WTC11 (cell line): ENCODE results near the gene TFF2. TPM values are rescaled to one million over a fixed set of nuclear protein-coding genes. Genes with fewer than 3 reads are reported as not detected.

Source experiments
- ATAC-seq: fragments of 200-7000 bp; cut with Tn5 transposase; 2 replicates; pipeline ENCODE4 v1.10.0; 2021; ENCODE audit warnings: mild to moderate bottlenecking, moderate library complexity
- CTCF ChIA-PET: fragments of 300-600 bp; sonication (Branson Sonifier 250); formaldehyde crosslinking; loops from one replicate; lab custom pipeline; 2021; ENCODE audit warnings: antibody characterized with exemption; lab: Charles Lee
- POLR2A ChIA-PET: fragments of 350-600 bp; sonication (Branson Sonifier 250); formaldehyde crosslinking; loops from one replicate; lab custom pipeline; 2021; ENCODE audit warnings: antibody characterized with exemption; lab: Charles Lee
- DNase-seq: peaks from one replicate; pipeline ENCODE4 v3.0.0; 2021; ENCODE audit warnings: low spot score
- H3K27ac Mint-ChIP-seq: 2 replicates; pipeline ENCODE4 v1.8.0; 2021; ENCODE audit warnings: mixed read lengths
- H3K27me3 Mint-ChIP-seq: 2 replicates; pipeline ENCODE4 v1.8.0; 2021; ENCODE audit warnings: low read depth, mild to moderate bottlenecking, moderate library complexity, mixed read lengths
- H3K36me3 Mint-ChIP-seq: 2 replicates; pipeline ENCODE4 v1.8.0; 2021; ENCODE audit warnings: mixed read lengths
- H3K4me1 Mint-ChIP-seq: 2 replicates; pipeline ENCODE4 v1.8.0; 2022; ENCODE audit warnings: mixed read lengths
- H3K4me3 Mint-ChIP-seq: 2 replicates; pipeline ENCODE4 v1.8.0; 2021; ENCODE audit warnings: mild to moderate bottlenecking, moderate library complexity, mixed read lengths
- H3K9me3 Mint-ChIP-seq: 2 replicates; pipeline ENCODE4 v1.8.0; 2021; ENCODE audit warnings: mixed read lengths
- CBFB ChIP-seq: sonication (generic); formaldehyde crosslinking; IDR thresholded peaks from 2 replicates; pipeline ENCODE4 v1.8.1; 2022; ENCODE audit warnings: mild to moderate bottlenecking, low read depth, missing genetic modification reagents
- CREM ChIP-seq: sonication (generic); formaldehyde crosslinking; IDR thresholded peaks from 2 replicates; pipeline ENCODE4 v1.8.1; 2022; ENCODE audit warnings: mild to moderate bottlenecking, missing genetic modification reagents, moderate library complexity
- EMX1 ChIP-seq: fragments of 250-450 bp; sonication (Bioruptor Pico); IDR thresholded peaks from 2 replicates; pipeline ENCODE4 v1.8.0; 2021; ENCODE audit warnings: mild to moderate bottlenecking
- ETV6 ChIP-seq: sonication (generic); formaldehyde crosslinking; IDR thresholded peaks from 2 replicates; pipeline ENCODE4 v1.8.1; 2022; ENCODE audit warnings: mild to moderate bottlenecking, missing genetic modification reagents
- FOXK1 ChIP-seq: sonication (generic); formaldehyde crosslinking; IDR thresholded peaks from 2 replicates; pipeline ENCODE4 v1.8.0; 2022; ENCODE audit warnings: mild to moderate bottlenecking, moderate library complexity, missing genetic modification reagents
- GABPB1 ChIP-seq: sonication (generic); formaldehyde crosslinking; IDR thresholded peaks from 2 replicates; pipeline ENCODE4 v1.8.1; 2023; ENCODE audit warnings: mild to moderate bottlenecking, missing genetic modification reagents
- GTF2I ChIP-seq: fragments of 250-450 bp; sonication (Bioruptor Pico); conservative IDR thresholded peaks from 2 replicates; pipeline ENCODE4 v1.4.0; 2021; ENCODE audit warnings: mild to moderate bottlenecking
- HMGA2 ChIP-seq: fragments of 250-450 bp; sonication (Bioruptor Pico); IDR thresholded peaks from 2 replicates; pipeline ENCODE4 v1.4.0; 2021; ENCODE audit warnings: mild to moderate bottlenecking, moderate library complexity
- MXD4 ChIP-seq: fragments of 250-450 bp; sonication (Bioruptor Pico); IDR thresholded peaks from 2 replicates; pipeline ENCODE4 v1.8.0; 2021; ENCODE audit warnings: mild to moderate bottlenecking, moderate library complexity, borderline replicate concordance
- MYBL2 ChIP-seq: sonication (generic); formaldehyde crosslinking; IDR thresholded peaks from 2 replicates; pipeline ENCODE4 v1.8.1; 2023; ENCODE audit warnings: mild to moderate bottlenecking, moderate library complexity, missing genetic modification reagents
- NFATC4 ChIP-seq: fragments of 250-450 bp; sonication (Bioruptor Pico); IDR thresholded peaks from 2 replicates; pipeline ENCODE4 v1.9.0; 2021; ENCODE audit warnings: mild to moderate bottlenecking
- NR3C1 ChIP-seq: sonication (generic); formaldehyde crosslinking; conservative IDR thresholded peaks from 2 replicates; pipeline ENCODE4 v1.8.1; 2023; ENCODE audit warnings: low read depth, mild to moderate bottlenecking, missing genetic modification reagents
- SMAD3 ChIP-seq: sonication (generic); formaldehyde crosslinking; IDR thresholded peaks from 2 replicates; pipeline ENCODE4 v1.8.0; 2022; ENCODE audit warnings: missing genetic modification reagents, mild to moderate bottlenecking, borderline replicate concordance
- SMAD4 ChIP-seq: sonication (generic); formaldehyde crosslinking; IDR thresholded peaks from 2 replicates; pipeline ENCODE4 v1.8.0; 2022; ENCODE audit warnings: mild to moderate bottlenecking, missing genetic modification reagents
- TCF7 ChIP-seq: sonication (generic); formaldehyde crosslinking; IDR thresholded peaks from 2 replicates; pipeline ENCODE4 v1.8.0; 2022; ENCODE audit warnings: mild to moderate bottlenecking, low read depth, missing genetic modification reagents, moderate library complexity
- ZNF219 ChIP-seq: sonication (generic); formaldehyde crosslinking; IDR thresholded peaks from 2 replicates; pipeline ENCODE4 v1.8.0; 2023; ENCODE audit warnings: missing genetic modification reagents, mild to moderate bottlenecking, borderline replicate concordance
- ZNF232 ChIP-seq: sonication (generic); formaldehyde crosslinking; IDR thresholded peaks from 2 replicates; pipeline ENCODE4 v1.8.0; 2022; ENCODE audit warnings: mild to moderate bottlenecking, missing genetic modification reagents
- ZNF396 ChIP-seq: fragments of 250-450 bp; sonication (Bioruptor Pico); IDR thresholded peaks from 2 replicates; pipeline ENCODE4 v1.8.0; 2021; ENCODE audit warnings: mild to moderate bottlenecking, moderate library complexity, borderline replicate concordance
- ZNF423 ChIP-seq: fragments of 250-450 bp; sonication (Bioruptor Pico); IDR thresholded peaks from 2 replicates; pipeline ENCODE4 v2.1.2; 2022; ENCODE audit warnings: mild to moderate bottlenecking, moderate library complexity
- total RNA-seq: library from RNA; stranded (reverse); gene quantifications from 3 replicates; pipeline ENCODE4 v1.2.3, GENCODE V29; 2021
- TF ChIP-seq, protein P1 (sequence below): sonication (generic); formaldehyde crosslinking; conservative IDR thresholded peaks from 2 replicates; pipeline ENCODE4 v1.8.1; 2022; ENCODE audit warnings: mild to moderate bottlenecking, missing genetic modification reagents
- TF ChIP-seq, protein P2 (sequence below): sonication (generic); formaldehyde crosslinking; IDR thresholded peaks from 2 replicates; pipeline ENCODE4 v1.8.0; 2023; ENCODE audit warnings: missing genetic modification reagents
- TF ChIP-seq, protein P3 (sequence below): sonication (generic); formaldehyde crosslinking; IDR thresholded peaks from 2 replicates; pipeline ENCODE4 v1.8.1; 2023; ENCODE audit warnings: mild to moderate bottlenecking, missing genetic modification reagents
- TF ChIP-seq, protein P4 (sequence below): sonication (generic); formaldehyde crosslinking; IDR thresholded peaks from 2 replicates; pipeline ENCODE4 v1.8.0; 2022; ENCODE audit warnings: mild to moderate bottlenecking, missing genetic modification reagents
- TF ChIP-seq, protein P5 (sequence below): fragments of 250-450 bp; sonication (Bioruptor Pico); IDR thresholded peaks from 2 replicates; pipeline ENCODE4 v1.9.0; 2021; ENCODE audit warnings: mild to moderate bottlenecking
- TF ChIP-seq, protein P6 (sequence below): sonication (generic); formaldehyde crosslinking; IDR thresholded peaks from 2 replicates; pipeline ENCODE4 v1.8.1; 2022; ENCODE audit warnings: missing genetic modification reagents, borderline replicate concordance
- TF ChIP-seq, protein P7 (sequence below): sonication (generic); formaldehyde crosslinking; IDR thresholded peaks from 2 replicates; pipeline ENCODE4 v1.8.1; 2022; ENCODE audit warnings: low read depth, missing genetic modification reagents, borderline replicate concordance

TFF2 gene
- total RNA-seq, 1 experiment from 2014 or later: 0.33 TPM

DNA sequence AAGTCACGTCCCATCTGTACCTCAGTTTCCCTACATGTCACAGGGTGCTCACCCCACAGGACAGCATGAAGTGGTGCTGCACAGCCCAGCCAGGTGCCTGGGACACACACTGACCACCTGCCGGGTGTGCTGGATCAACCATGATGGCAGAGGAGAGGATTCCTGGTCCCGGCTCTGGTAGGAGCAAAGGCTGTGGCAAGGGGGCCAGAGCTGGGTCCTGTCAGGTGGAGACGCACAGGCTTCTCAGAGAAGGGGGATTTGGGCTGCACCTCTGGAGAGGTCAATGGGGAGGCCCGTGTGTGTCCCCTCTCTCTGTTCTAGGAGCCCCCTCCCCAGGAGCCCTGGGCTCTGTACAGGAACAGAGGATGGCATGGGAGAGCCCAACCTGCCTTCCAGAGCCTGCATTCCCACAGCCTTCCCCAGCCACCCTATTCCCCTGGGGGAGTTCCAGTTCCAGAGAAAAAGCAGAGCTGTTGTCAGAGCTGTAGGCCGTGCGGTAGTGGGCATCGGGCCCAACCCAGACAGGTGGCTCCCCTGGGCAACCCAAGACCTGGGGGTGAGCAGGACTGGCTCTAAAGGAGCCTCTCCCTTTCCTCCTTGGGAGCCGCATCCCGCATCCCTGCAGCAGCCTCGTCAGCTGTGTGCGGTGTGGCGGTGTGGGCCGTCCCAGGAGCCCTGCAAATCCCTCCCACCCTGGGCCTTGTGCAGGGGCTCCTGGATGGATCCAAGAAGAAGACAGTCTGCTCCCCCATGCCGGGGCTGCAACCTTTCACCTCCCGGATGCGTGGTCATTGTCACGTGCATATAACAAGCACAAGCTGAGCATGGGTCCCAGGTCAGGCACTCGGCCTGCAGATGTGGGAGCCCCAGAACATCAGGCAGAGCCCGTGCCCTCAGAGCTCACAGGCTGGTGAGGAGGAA, 32.7 kb downstream of the TFF2 start:
- Mint-ChIP-seq H3K4me1 (peaks cover 59% of the 10 kb centered on the region), H3K27me3 (no peaks in the 10 kb centered on the region; the same call in 1 of the 2 replicates), H3K9me3 (no peaks in the 10 kb centered on the region), H3K4me3 (no peak overlapping the region), H3K27ac (peak overlapping the region; percentile 68; the same call in 1 of the 2 replicates), H3K36me3 (no peaks in the 10 kb centered on the region)
- ChIA-PET POLR2A (no interaction called here), CTCF (interaction anchor here (0.6 to 11.5 kb wide), 8 partner anchors 8 to 201 kb away, joined by 3 to 165 read pairs (median 4); no protein-coding TSS in a partner anchor)
- ATAC-seq (peak; percentile 9; the same call in 1 of the 2 replicates), DNase-seq (no peak)
- TF ChIP-seq SMAD4 (CRISPR knock-in tag): no peak
- no peak for TF ChIP-seq GTF2I (CRISPR knock-in tag)
- TF ChIP-seq, protein P1, sequence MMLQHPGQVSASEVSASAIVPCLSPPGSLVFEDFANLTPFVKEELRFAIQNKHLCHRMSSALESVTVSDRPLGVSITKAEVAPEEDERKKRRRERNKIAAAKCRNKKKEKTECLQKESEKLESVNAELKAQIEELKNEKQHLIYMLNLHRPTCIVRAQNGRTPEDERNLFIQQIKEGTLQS (CRISPR knock-in tag): no peak
- TF ChIP-seq FOXK1 (CRISPR knock-in tag): no peak
- TF ChIP-seq HMGA2: no peak
- TF ChIP-seq MYBL2 (CRISPR knock-in tag): no peak
- TF ChIP-seq, protein P2, sequence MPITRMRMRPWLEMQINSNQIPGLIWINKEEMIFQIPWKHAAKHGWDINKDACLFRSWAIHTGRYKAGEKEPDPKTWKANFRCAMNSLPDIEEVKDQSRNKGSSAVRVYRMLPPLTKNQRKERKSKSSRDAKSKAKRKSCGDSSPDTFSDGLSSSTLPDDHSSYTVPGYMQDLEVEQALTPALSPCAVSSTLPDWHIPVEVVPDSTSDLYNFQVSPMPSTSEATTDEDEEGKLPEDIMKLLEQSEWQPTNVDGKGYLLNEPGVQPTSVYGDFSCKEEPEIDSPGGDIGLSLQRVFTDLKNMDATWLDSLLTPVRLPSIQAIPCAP: no peak
- TF ChIP-seq ZNF423 (CRISPR knock-in tag): no peak
- no peak for TF ChIP-seq MXD4 (CRISPR knock-in tag)
- TF ChIP-seq ZNF219 (CRISPR knock-in tag): no peak
- no peak for TF ChIP-seq CREM
- TF ChIP-seq GABPB1 (CRISPR knock-in tag): no peak
- TF ChIP-seq, protein P3, sequence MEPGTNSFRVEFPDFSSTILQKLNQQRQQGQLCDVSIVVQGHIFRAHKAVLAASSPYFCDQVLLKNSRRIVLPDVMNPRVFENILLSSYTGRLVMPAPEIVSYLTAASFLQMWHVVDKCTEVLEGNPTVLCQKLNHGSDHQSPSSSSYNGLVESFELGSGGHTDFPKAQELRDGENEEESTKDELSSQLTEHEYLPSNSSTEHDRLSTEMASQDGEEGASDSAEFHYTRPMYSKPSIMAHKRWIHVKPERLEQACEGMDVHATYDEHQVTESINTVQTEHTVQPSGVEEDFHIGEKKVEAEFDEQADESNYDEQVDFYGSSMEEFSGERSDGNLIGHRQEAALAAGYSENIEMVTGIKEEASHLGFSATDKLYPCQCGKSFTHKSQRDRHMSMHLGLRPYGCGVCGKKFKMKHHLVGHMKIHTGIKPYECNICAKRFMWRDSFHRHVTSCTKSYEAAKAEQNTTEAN (CRISPR knock-in tag): no peak
- TF ChIP-seq CBFB (CRISPR knock-in tag): no peak
- TF ChIP-seq, protein P4, sequence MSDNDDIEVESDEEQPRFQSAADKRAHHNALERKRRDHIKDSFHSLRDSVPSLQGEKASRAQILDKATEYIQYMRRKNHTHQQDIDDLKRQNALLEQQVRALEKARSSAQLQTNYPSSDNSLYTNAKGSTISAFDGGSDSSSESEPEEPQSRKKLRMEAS (CRISPR knock-in tag): no peak

DNA sequence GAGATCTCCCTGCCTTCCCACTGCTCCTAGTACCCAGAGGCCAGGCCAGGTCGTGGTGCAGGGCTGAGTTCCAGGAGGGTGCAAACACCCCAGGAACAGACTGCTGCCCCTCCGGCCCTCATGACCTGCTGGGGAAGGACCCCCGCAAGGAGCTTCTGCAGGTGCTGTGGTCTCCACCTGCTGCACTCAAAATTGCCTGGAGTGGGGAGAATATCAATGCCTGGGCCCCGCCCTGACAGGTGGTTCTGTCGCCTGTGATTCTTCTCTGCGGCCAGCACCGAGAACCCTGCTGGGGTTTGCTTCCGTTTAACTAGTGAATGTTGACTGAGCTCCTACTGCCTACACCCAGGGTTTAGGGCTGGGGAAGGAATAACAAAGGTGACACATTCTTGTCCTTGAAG, 33.5 kb downstream of the TFF2 start:
- H3K4me3 Mint-ChIP-seq: no peak overlapping the region
- ATAC-seq (peak; percentile 17), DNase-seq (no peak)
- H3K27me3 Mint-ChIP-seq: no peaks in the 10 kb centered on the region
- peak overlapping the region; percentile 68; the same call in 1 of the 2 replicates for H3K27ac Mint-ChIP-seq
- no peaks in the 10 kb centered on the region for H3K36me3 Mint-ChIP-seq
- TF ChIP-seq NR3C1 (CRISPR knock-in tag) (no peak), MXD4 (CRISPR knock-in tag) (no peak), ZNF423 (CRISPR knock-in tag) (no peak), NFATC4 (CRISPR knock-in tag) (no peak), EMX1 (CRISPR knock-in tag) (no peak), TCF7 (CRISPR knock-in tag) (no peak), SMAD3 (no peak), ZNF232 (CRISPR knock-in tag) (no peak), ETV6 (CRISPR knock-in tag) (no peak), ZNF396 (CRISPR knock-in tag) (no peak)
- TF ChIP-seq, protein P5, sequence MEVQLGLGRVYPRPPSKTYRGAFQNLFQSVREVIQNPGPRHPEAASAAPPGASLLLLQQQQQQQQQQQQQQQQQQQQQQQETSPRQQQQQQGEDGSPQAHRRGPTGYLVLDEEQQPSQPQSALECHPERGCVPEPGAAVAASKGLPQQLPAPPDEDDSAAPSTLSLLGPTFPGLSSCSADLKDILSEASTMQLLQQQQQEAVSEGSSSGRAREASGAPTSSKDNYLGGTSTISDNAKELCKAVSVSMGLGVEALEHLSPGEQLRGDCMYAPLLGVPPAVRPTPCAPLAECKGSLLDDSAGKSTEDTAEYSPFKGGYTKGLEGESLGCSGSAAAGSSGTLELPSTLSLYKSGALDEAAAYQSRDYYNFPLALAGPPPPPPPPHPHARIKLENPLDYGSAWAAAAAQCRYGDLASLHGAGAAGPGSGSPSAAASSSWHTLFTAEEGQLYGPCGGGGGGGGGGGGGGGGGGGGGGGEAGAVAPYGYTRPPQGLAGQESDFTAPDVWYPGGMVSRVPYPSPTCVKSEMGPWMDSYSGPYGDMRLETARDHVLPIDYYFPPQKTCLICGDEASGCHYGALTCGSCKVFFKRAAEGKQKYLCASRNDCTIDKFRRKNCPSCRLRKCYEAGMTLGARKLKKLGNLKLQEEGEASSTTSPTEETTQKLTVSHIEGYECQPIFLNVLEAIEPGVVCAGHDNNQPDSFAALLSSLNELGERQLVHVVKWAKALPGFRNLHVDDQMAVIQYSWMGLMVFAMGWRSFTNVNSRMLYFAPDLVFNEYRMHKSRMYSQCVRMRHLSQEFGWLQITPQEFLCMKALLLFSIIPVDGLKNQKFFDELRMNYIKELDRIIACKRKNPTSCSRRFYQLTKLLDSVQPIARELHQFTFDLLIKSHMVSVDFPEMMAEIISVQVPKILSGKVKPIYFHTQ: no peak
- TF ChIP-seq, protein P6, sequence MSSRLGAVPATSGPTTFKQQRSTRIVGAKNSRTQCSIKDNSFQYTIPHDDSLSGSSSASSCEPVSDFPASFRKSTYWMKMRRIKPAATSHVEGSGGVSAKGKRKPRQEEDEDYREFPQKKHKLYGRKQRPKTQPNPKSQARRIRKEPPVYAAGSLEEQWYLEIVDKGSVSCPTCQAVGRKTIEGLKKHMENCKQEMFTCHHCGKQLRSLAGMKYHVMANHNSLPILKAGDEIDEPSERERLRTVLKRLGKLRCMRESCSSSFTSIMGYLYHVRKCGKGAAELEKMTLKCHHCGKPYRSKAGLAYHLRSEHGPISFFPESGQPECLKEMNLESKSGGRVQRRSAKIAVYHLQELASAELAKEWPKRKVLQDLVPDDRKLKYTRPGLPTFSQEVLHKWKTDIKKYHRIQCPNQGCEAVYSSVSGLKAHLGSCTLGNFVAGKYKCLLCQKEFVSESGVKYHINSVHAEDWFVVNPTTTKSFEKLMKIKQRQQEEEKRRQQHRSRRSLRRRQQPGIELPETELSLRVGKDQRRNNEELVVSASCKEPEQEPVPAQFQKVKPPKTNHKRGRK (CRISPR knock-in tag): no peak
- TF ChIP-seq, protein P7, sequence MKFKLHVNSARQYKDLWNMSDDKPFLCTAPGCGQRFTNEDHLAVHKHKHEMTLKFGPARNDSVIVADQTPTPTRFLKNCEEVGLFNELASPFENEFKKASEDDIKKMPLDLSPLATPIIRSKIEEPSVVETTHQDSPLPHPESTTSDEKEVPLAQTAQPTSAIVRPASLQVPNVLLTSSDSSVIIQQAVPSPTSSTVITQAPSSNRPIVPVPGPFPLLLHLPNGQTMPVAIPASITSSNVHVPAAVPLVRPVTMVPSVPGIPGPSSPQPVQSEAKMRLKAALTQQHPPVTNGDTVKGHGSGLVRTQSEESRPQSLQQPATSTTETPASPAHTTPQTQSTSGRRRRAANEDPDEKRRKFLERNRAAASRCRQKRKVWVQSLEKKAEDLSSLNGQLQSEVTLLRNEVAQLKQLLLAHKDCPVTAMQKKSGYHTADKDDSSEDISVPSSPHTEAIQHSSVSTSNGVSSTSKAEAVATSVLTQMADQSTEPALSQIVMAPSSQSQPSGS: no peak
- POLR2A ChIA-PET: no interaction called here
- peaks cover 64% of the 10 kb centered on the region for H3K4me1 Mint-ChIP-seq
- H3K9me3 Mint-ChIP-seq: no peaks in the 10 kb centered on the region
- CTCF ChIA-PET: interaction anchor here (1.1 to 11.5 kb wide), 6 partner anchors 8 to 200 kb away, joined by 3 to 165 read pairs (median 4); no protein-coding TSS in a partner anchor
